ENCODE data around the gene ORAI3. TPM values are rescaled to one million over a fixed set of nuclear protein-coding genes. Genes with fewer than 3 reads are reported as not detected.
A peak's percentile ranks its signal among the peaks of the same experiment; 100 is the strongest.

ORAI3 gene
- total RNA-seq, 2 donors from 2014 or later: 19.0 to 35.7 TPM

- no peaks in the 10 kb centered on the region for H3K27me3 ChIP-seq (replicated peaks; ENCODE audit: insufficient read depth)
- TF ChIP-seq CTCF (IDR thresholded peaks at IDR 0.05): peak; percentile 13
- H3K4me3 ChIP-seq: peak overlapping the region; percentile 81
- H3K9me3 ChIP-seq: no peaks in the 10 kb centered on the region
- H3K27ac ChIP-seq: peak overlapping the region; percentile 76 to 92
- peaks cover 12 to 18% of the 10 kb centered on the region in 2 donors for H3K4me1 ChIP-seq (ENCODE audit: control insufficient read depth in 1 of 2, low read depth in 2 of 2)
- ATAC-seq (ENCODE audit: insufficient number of reproducible peaks, low FRiP score, low read depth) (peak; percentile 54), DNase-seq (ENCODE audit: low spot score) (no peak)
- no peaks in the 10 kb centered on the region for H3K36me3 ChIP-seq
Measured at GRCh38 chr16:30902029-30902972, 46.6 kb upstream of the ORAI3 start.

- Histone ChIP-seq H3K36me3 (no peaks in the 10 kb centered on the region), H3K27ac (peak overlapping the region; percentile 76 to 92), H3K27me3 (replicated peaks; ENCODE audit: insufficient read depth) (no peaks in the 10 kb centered on the region), H3K4me3 (peak overlapping the region; percentile 81), H3K9me3 (no peaks in the 10 kb centered on the region), H3K4me1 (ENCODE audit: control insufficient read depth in 1 of 2, low read depth in 2 of 2) (peaks cover 12 to 15% of the 10 kb centered on the region in 2 donors)
- DNase-seq (ENCODE audit: low spot score): no peak
- no peak for TF ChIP-seq CTCF (IDR thresholded peaks at IDR 0.05)
- ATAC-seq (ENCODE audit: insufficient number of reproducible peaks, low FRiP score, low read depth): no peak
Measured at GRCh38 chr16:30903002-30903401, 45.9 kb upstream of the ORAI3 start.

- H3K9me3 ChIP-seq: no peaks in the 10 kb centered on the region
- no peaks in the 10 kb centered on the region for H3K27me3 ChIP-seq (replicated peaks; ENCODE audit: insufficient read depth)
- H3K4me3 ChIP-seq: no peak overlapping the region
- ATAC-seq (ENCODE audit: insufficient number of reproducible peaks, low FRiP score, low read depth) (no peak), DNase-seq (ENCODE audit: low spot score) (no peak)
- H3K36me3 ChIP-seq: no peaks in the 10 kb centered on the region
- no peak for TF ChIP-seq CTCF (IDR thresholded peaks at IDR 0.05)
- H3K27ac ChIP-seq: peak overlapping the region in 1 of 2 donors; percentile 92
- H3K4me1 ChIP-seq (ENCODE audit: control insufficient read depth in 1 of 2, low read depth in 2 of 2): peaks cover 12 to 15% of the 10 kb centered on the region in 2 donors
Measured at GRCh38 chr16:30903596-30903995, 45.3 kb upstream of the ORAI3 start.

GRCh38 chr16:30904114-30904780 lies 44.6 kb upstream of the ORAI3 start:
- Histone ChIP-seq H3K4me1 (ENCODE audit: control insufficient read depth in 1 of 2, low read depth in 2 of 2) (peaks cover 12 to 15% of the 10 kb centered on the region in 2 donors), H3K4me3 (no peak overlapping the region), H3K36me3 (no peaks in the 10 kb centered on the region), H3K27ac (peak overlapping the region in 1 of 2 donors; percentile 92), H3K9me3 (no peaks in the 10 kb centered on the region), H3K27me3 (replicated peaks; ENCODE audit: insufficient read depth) (no peaks in the 10 kb centered on the region)
- ATAC-seq (ENCODE audit: insufficient number of reproducible peaks, low FRiP score, low read depth) (no peak), DNase-seq (ENCODE audit: low spot score) (no peak)
- no peak for TF ChIP-seq CTCF (IDR thresholded peaks at IDR 0.05)

- no peaks in the 10 kb centered on the region for H3K36me3 ChIP-seq
- H3K27ac ChIP-seq: no peak overlapping the region
- no peaks in the 10 kb centered on the region for H3K27me3 ChIP-seq (replicated peaks; ENCODE audit: insufficient read depth)
- no peaks in the 10 kb centered on the region for H3K9me3 ChIP-seq
- no peak overlapping the region for H3K4me3 ChIP-seq
- no peak for TF ChIP-seq CTCF (IDR thresholded peaks at IDR 0.05)
- DNase-seq (ENCODE audit: low spot score) (no peak), ATAC-seq (ENCODE audit: insufficient number of reproducible peaks, low FRiP score, low read depth) (no peak)
- H3K4me1 ChIP-seq (ENCODE audit: control insufficient read depth in 1 of 2, low read depth in 2 of 2): peaks cover 5 to 7% of the 10 kb centered on the region in 2 donors
Measured at GRCh38 chr16:30907064-30907463, 41.8 kb upstream of the ORAI3 start.
